Smooth muscle cell (in vitro differentiated cells): ENCODE measurements around the gene SPECC1. TPM values are rescaled to one million over a fixed set of nuclear protein-coding genes. Genes with fewer than 3 reads are reported as not detected.

Source experiments
- DNase-seq: peaks from one replicate; lab custom pipeline; 2025; ENCODE audit not compliant: unreplicated experiment; lab: John Stamatoyannopoulos, UW
- H2AFZ ChIP-seq: fragments of 200-600 bp; sonication (generic); 2 replicates; pipeline ENCODE4 v1.6.0; 2016; ENCODE audit warnings: antibody characterized with exemption, low read depth, mild to moderate bottlenecking
- H3F3A ChIP-seq: fragments of 200-600 bp; sonication (generic); 2 replicates; pipeline ENCODE4 v1.6.0; 2017; ENCODE audit warnings: antibody characterized with exemption, low read depth
- H3K27ac ChIP-seq: fragments of 200-600 bp; sonication (generic); 2 replicates; pipeline ENCODE4 v1.5.1; 2016; ENCODE audit warnings: low read depth, mild to moderate bottlenecking
- H3K27me3 ChIP-seq: fragments of 200-600 bp; sonication (generic); 2 replicates; pipeline ENCODE4 v1.6.1; 2016; ENCODE audit warnings: low read depth, mild to moderate bottlenecking
- H3K36me3 ChIP-seq: fragments of 200-600 bp; sonication (generic); 2 replicates; pipeline ENCODE4 v1.5.1; 2016; ENCODE audit warnings: low read depth
- H3K4me1 ChIP-seq: fragments of 200-600 bp; sonication (generic); 2 replicates; pipeline ENCODE4 v1.5.1; 2016; ENCODE audit warnings: low read depth
- H3K4me2 ChIP-seq: fragments of 200-600 bp; sonication (generic); 2 replicates; pipeline ENCODE4 v1.6.0; 2016; ENCODE audit warnings: mild to moderate bottlenecking
- H3K4me3 ChIP-seq: fragments of 200-600 bp; sonication (generic); 2 replicates; pipeline ENCODE4 v1.5.1; 2016; ENCODE audit warnings: mild to moderate bottlenecking
- H3K79me2 ChIP-seq: fragments of 200-600 bp; sonication (generic); 2 replicates; pipeline ENCODE4 v1.6.0; 2016; ENCODE audit warnings: low read depth, mild to moderate bottlenecking
- H3K9ac ChIP-seq: fragments of 200-600 bp; sonication (generic); 2 replicates; pipeline ENCODE4 v1.6.0; 2016; ENCODE audit warnings: low read depth
- H3K9me3 ChIP-seq: fragments of 200-600 bp; sonication (generic); replicated peaks from 2 replicates; pipeline ENCODE4 v1.5.1; 2016; ENCODE audit warnings: low read depth
- H4K20me1 ChIP-seq: fragments of 200-600 bp; sonication (generic); 2 replicates; pipeline ENCODE4 v1.6.0; 2016; ENCODE audit warnings: low read depth
- WGBS: methylation state at CpG from one replicate; pipeline ENCODE4 v1.1.7; 2016; ENCODE audit warnings: low lambda C conversion rate; 5-methylcytosine and 5-hydroxymethylcytosine counted together
- polyA plus RNA-seq: library from polyadenylated mRNA; unstranded; fragments of >200 nt; fragmentation: Nextera tagmentation; extraction: Ambion mirVana; gene quantifications from 2 replicates; pipeline ENCODE4 v1.2.1, GENCODE V29; 2016
- total RNA-seq: library from RNA; depleted of rRNA; stranded (reverse); fragments of >200 nt; gene quantifications from 2 replicates; pipeline ENCODE4 v1.2.3, GENCODE V29; 2014
- TF ChIP-seq, protein P1 (sequence below): fragments of 200-600 bp; sonication (generic); IDR thresholded peaks from 2 replicates; pipeline ENCODE4 v1.5.1; 2017; ENCODE audit warnings: borderline replicate concordance, mild to moderate bottlenecking, antibody characterized with exemption; ENCODE audit not compliant: insufficient read depth, poor library complexity, severe bottlenecking

The SPECC1 gene
- total and polyA plus RNA-seq, 2 experiments from 2014 or later = 20.0 to 72.0 TPM

DNA sequence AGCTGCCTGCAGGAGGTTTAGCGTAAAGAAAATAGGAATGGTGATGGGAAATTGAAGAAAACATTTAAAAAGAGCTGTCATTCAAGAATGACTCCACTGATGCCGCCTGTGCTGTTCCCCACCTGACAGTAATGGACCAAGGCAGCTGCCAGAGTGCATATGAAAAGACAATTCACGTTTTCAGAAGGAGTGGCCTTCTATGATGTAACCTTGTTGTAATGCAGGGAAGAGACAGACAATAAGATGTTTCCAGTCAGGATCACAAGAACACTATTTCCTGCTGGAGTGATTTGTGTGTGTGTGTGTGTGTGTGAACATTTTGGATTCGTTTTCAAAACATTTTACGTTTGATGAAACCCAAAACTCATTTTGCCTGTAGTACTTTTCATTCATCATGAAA, 254.4 kb downstream of the SPECC1 start:
- TF ChIP-seq, protein P1, sequence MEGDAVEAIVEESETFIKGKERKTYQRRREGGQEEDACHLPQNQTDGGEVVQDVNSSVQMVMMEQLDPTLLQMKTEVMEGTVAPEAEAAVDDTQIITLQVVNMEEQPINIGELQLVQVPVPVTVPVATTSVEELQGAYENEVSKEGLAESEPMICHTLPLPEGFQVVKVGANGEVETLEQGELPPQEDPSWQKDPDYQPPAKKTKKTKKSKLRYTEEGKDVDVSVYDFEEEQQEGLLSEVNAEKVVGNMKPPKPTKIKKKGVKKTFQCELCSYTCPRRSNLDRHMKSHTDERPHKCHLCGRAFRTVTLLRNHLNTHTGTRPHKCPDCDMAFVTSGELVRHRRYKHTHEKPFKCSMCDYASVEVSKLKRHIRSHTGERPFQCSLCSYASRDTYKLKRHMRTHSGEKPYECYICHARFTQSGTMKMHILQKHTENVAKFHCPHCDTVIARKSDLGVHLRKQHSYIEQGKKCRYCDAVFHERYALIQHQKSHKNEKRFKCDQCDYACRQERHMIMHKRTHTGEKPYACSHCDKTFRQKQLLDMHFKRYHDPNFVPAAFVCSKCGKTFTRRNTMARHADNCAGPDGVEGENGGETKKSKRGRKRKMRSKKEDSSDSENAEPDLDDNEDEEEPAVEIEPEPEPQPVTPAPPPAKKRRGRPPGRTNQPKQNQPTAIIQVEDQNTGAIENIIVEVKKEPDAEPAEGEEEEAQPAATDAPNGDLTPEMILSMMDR = no peak
- Histone ChIP-seq H3K27ac (peak overlapping the region; percentile 58), H2AFZ (no peak overlapping the region), H3K9me3 (no peaks in the 10 kb centered on the region), H3K27me3 (no peaks in the 10 kb centered on the region), H3K9ac (no peak overlapping the region), H3K4me3 (no peak overlapping the region), H3K36me3 (peaks cover 7% of the 10 kb centered on the region), H4K20me1 (no peaks in the 10 kb centered on the region), H3K4me2 (no peak overlapping the region), H3K4me1 (no peaks in the 10 kb centered on the region), H3K79me2 (no peaks in the 10 kb centered on the region), H3F3A (peaks cover 12% of the 10 kb centered on the region)
- WGBS = 73% methylated on average over 5 of the region's 5 CpGs
- no peak for DNase-seq

DNA sequence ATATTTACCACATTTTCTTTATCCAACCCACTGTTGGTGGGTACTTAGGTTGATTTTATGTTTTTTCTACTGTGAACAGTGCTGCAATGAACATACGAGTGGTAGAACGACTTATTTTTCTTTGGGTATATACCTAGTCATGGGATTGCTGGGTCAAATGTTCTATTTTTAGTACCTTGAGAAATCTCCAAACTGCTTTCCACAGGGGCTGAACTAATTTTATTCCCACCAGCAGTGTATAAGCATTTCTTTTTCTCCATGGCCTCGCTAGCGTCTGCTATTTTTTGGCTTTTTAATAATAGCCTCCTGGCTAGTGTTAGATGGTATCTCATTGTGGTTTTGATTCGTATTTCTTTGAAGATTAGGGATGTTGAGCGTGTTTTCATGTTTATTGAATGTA, 255.8 kb downstream of the SPECC1 start:
- TF ChIP-seq, protein P1 = no peak
- DNase-seq = no peak
- Histone ChIP-seq H3K4me1 (no peaks in the 10 kb centered on the region), H3K36me3 (peaks cover 3% of the 10 kb centered on the region), H3K9ac (no peak overlapping the region), H4K20me1 (no peaks in the 10 kb centered on the region), H3K27ac (peak overlapping the region; percentile 5), H3K27me3 (no peaks in the 10 kb centered on the region), H3K9me3 (no peaks in the 10 kb centered on the region), H3K4me3 (no peak overlapping the region), H3F3A (peaks cover 12% of the 10 kb centered on the region), H3K79me2 (no peaks in the 10 kb centered on the region), H3K4me2 (no peak overlapping the region), H2AFZ (no peak overlapping the region)
- WGBS = 72% methylated on average over 6 of the region's 6 CpGs

DNA sequence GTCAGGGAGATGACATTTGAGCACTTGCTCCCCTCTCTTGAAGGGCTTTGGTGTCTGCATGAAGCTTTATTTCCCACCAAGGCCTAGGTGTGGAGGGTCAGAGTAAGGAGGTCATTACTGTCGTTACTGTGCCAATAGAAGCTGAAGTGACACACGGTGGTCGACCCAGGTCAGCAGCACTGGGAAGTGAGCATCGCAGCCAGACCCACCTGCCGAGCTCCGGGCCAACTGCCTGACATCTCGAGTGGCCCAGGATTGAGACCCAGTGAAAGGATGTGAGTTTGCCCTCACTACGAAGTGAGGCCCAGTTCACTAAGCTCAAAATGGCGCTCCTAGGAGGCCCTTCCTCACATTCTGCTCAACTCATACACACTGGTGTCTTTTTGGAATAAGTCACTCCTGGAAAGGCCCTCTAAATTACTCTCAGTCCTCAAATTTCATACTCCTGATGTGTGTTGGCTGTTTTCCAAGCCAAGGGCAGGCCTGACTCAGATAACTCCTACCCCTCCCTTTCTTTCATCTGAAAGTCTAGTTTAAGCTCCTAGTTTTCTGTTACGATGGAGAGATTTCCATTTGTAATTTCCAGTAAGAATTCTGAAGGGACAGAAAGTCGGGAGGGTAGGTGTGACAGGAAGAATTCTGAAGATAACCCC, 257.8 kb downstream of the SPECC1 start:
- H4K20me1 ChIP-seq = no peaks in the 10 kb centered on the region
- peaks cover 12% of the 10 kb centered on the region for H3F3A ChIP-seq
- H3K9ac ChIP-seq = no peak overlapping the region
- no peaks in the 10 kb centered on the region for H3K4me1 ChIP-seq
- no peak overlapping the region for H3K4me3 ChIP-seq
- no peak for DNase-seq
- H3K9me3 ChIP-seq = no peaks in the 10 kb centered on the region
- H2AFZ ChIP-seq = no peak overlapping the region
- H3K27ac ChIP-seq = peak overlapping the region; percentile 68
- H3K36me3 ChIP-seq = no peaks in the 10 kb centered on the region
- no peaks in the 10 kb centered on the region for H3K27me3 ChIP-seq
- H3K79me2 ChIP-seq = peaks cover 4% of the 10 kb centered on the region
- TF ChIP-seq, protein P1 = no peak
- 81% methylated on average over 11 of the region's 11 CpGs for WGBS
- peak overlapping the region; percentile 52 for H3K4me2 ChIP-seq

DNA sequence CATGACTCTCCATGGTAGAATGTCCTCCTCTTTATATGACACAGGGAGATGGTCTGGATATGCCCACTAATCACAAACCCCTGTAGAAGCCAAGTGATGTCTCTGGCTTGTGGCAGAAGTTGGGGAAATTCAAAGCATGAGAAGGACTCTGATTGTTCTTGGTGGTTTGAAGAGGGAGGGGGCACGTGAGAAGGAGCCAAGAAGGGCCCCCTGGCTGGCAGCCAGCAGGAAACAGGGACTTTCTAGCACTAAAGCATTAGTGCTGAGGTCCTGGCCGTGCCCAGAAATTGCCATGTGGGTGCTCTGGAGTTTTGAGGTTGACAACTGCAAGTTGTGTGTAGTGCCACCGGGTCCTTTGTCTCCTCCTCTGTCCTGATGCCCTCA, 258.3 kb downstream of the SPECC1 start:
- Histone ChIP-seq H4K20me1 (no peaks in the 10 kb centered on the region), H3K27ac (peak overlapping the region; percentile 68), H3F3A (peaks cover 12% of the 10 kb centered on the region), H3K4me3 (no peak overlapping the region), H2AFZ (no peak overlapping the region), H3K9ac (no peak overlapping the region), H3K79me2 (peaks cover 4% of the 10 kb centered on the region), H3K36me3 (no peaks in the 10 kb centered on the region), H3K9me3 (no peaks in the 10 kb centered on the region), H3K4me2 (peak overlapping the region; percentile 52), H3K4me1 (no peaks in the 10 kb centered on the region), H3K27me3 (no peaks in the 10 kb centered on the region)
- 51% methylated on average over 3 of the region's 3 CpGs for WGBS
- TF ChIP-seq, protein P1 = no peak
- no peak for DNase-seq
